ENCODE data around the gene MORC1.
"Not testable (repeated sequence)": the region's sequence is repeated elsewhere in the genome, so short reads cannot be mapped to it uniquely, and the experiment has no call there.

Gene MORC1

DNA sequence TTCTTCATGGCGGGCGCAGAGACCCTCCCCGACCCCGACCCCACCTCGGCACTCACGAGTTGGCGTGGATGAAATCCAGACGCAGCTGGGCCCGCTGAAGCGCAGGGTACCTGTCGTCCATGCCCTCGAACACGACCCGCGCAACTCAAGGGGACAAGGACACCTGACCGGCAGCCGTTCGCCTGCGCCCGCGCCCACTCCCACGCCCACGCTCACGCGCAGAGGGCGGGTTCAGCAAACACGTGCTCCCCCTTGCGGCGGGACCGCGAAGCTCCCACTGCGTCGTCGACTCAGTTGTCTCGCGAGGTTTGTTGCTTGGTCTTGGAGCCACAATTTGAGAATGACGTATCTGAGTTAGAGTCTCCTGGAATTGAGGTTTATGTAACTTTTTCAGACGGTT lies at the start of gene MORC1:
Gene MORC1, minus strand, starts transcription at position 196 of the 400 bp plus-strand sequence. Its CDS starts 75 bp downstream, at position 121.
- DNase-seq = no peak

DNA sequence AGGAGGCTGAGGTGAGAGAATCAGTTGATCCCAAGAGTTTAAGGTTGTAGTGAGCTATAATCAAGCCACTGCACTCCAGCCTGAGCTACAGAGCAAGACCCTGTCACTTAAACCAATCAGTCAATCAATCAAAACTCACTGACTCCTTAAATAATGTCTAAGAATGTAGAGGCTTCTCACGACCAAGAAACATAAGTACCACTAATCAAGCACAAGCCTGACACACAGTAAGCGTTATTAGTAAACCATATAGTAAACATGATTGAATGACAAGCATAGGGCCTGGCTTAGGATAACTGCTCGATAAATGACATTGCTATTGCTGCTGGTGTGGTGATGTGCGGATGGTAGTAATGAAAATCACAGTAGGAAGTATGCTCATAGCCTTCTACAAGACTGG lies 48.0 kb upstream of the MORC1 start:
- no peak for DNase-seq

GRCh38 chr3:109161487-109162123 lies 43.7 kb upstream of the MORC1 start:
- no peak for DNase-seq

GRCh38 chr3:109155828-109156227 lies 37.9 kb upstream of the MORC1 start:
- DNase-seq = no peak

- no peak for DNase-seq
Observed at GRCh38 chr3:109154979-109155378, 37.0 kb upstream of the MORC1 start.

GRCh38 chr3:109152320-109152719 lies 34.4 kb upstream of the MORC1 start:
- DNase-seq = no peak

DNA sequence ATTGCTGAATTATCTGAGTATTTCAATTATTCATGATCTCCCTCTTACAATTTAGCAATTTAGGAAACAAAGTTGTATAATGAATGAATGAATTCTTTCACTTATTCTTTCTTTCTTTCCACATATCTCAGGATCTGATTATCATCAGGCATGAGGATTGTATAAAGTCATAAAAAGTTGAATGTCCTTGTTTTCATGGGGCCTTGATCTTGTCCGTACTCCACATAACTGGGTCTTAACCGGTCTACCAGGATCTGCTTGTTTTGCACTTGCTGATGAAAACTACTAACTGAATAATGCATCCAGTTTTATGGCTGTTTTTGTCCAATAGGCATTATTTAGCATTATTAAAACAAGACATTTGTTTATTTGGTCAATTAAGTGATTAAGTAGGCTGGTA lies 31.1 kb upstream of the MORC1 start:
- DNase-seq = no peak

DNA sequence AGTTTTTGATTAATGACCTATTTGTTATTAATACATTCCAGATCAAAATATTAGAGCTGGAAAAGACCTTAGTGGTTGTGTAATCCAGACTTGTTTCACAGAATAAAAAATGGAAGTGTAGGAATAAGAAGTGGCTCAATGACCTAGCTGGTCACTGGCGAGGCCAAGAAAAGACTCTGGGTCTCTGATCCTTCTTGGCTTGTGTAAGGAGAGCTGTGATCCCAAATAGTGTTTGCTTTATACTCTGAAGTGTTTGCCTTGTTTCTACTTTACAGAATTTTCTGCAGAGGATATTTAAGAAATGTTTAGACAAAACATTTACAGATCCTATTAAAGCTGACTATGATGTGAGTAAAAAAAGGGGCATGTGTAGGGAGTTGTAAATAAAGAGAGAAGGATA lies 25.7 kb upstream of the MORC1 start:
- DNase-seq = no peak

DNA sequence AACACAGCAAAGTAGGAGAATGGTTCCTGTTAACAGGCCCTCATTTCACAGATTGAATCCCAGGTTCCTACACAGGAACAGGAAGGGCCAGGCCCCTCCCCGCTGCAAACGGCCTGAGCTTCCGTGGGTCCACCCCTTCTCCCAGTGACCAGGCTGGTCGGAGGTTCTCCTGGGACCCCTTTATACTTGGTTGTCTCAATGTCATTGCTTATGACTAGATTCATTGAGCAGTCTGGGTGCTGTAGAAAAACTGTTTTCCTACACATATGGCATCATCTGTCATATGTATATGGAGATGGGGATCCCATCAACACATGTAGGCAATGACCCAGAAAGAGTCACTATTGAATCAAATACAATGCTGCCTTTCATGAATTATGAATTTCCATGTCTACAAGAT lies 22.4 kb upstream of the MORC1 start:
- DNase-seq = no peak

DNA sequence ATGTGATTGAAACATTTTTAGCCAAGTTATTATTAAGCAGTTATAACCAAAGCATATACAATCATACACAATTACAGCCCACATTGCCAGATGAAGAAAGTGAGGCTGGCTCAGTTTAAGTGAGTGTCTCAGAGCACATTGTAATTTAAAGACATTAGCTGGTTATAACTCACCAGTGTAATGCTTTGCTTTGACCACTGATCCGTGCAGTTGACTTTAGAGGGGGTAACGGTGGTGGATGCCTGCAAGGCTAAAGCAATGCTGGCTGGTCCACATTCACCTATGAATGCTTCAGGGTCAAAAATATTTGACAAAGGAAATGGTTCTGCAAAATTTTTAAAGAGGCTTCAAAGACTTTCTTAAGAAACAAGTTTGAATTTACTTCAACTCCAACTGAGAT lies 19.8 kb upstream of the MORC1 start:
- DNase-seq = no peak

DNA sequence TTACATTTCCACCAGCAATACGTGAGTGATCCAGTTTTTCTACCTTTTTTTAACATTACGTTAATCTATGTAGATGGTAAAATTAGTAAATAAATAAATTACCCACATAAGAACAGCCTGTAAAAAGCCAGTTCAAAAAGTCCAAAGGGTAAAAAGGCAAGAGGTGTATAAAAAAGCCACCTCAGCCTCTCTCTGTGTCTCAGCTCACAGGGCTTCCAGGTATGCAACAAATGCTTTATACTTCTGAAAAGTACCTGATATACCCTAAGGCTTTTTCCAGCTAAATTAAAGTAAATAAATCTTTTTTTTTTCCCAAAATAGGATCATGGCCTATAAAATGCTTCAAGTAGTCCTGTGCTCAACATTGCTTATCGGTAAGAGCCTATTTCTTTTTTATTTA lies 18.6 kb upstream of the MORC1 start, which contains the start of gene C3orf85:
Gene C3orf85, plus strand, starts transcription at position 197 of the 400 bp plus-strand sequence. Its CDS starts 129 bp downstream, at position 326.
- DNase-seq = no peak

- DNase-seq = not testable (repeated sequence)
Observed at GRCh38 chr3:109133474-109133816, 15.5 kb upstream of the MORC1 start.

- DNase-seq = no peak
Observed at GRCh38 chr3:109132801-109133473, 15.0 kb upstream of the MORC1 start.

GRCh38 chr3:109131276-109131675 lies 13.3 kb upstream of the MORC1 start:
- DNase-seq = no peak

- DNase-seq = no peak
Observed at GRCh38 chr3:109127553-109127952, 9.6 kb upstream of the MORC1 start.

DNA sequence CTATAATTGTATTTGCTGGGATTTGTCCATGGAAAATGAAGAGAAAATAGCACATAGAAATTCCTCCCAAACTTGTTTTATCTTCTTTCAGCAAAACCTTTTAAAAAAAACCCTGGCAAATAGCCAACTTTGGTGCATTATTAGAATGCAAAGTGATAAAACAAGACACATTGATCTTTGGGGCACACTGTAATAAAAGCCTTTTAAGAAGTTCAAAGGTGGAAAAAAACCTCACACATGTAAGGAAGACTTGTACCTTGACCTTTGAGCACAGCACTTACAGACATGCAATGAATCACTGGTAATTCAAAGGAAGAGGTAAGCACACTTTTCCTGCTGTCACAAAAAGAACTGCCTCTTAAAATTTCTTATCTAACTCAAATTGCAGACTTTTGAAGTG lies 8.0 kb upstream of the MORC1 start:
- DNase-seq = no peak

DNA sequence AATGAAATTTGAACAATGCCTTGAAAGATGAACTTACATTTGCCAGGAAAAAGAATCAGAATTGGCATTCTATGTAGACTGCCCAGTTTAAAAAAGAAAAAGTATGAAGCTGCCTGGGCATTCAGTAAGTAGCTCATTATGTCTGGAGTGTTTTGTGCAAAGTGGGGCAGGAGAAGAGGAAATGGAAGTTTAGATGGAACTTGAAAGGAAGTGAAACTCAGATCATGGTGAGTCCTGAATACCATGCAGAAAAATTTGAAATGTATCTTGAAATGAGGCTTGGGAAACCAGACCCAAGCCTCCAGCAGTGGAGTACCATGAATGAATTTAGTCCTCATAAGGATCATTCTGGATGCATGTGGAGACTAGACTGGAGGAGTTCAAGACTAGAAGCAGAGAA lies 4.8 kb upstream of the MORC1 start:
- no peak for DNase-seq

GRCh38 chr3:109118584-109118983 lies 650 bp upstream of the MORC1 start:
- DNase-seq = no peak

DNA sequence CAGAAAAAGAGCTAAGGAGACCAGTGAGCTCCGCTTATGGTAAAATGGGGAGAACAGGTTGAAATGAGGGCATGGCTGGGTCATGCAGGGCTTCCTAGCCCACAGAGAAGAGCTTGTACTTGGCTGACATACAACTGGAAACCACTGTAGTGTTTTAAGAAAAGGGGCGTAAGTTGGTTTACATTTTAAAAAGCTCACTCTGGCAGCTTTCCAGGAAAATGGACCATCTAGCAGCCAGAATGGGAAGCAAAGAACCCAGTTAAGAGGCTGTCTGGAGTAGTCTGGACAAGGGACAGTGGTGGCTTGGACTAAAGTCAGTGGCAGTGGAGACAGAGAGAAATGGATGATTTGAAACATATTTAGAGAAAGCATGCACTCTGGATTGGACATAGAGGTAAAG lies 1.9 kb downstream of the MORC1 start:
- no peak for DNase-seq

- no peak for DNase-seq
Observed at GRCh38 chr3:109115451-109115850, 2.5 kb downstream of the MORC1 start.

DNA sequence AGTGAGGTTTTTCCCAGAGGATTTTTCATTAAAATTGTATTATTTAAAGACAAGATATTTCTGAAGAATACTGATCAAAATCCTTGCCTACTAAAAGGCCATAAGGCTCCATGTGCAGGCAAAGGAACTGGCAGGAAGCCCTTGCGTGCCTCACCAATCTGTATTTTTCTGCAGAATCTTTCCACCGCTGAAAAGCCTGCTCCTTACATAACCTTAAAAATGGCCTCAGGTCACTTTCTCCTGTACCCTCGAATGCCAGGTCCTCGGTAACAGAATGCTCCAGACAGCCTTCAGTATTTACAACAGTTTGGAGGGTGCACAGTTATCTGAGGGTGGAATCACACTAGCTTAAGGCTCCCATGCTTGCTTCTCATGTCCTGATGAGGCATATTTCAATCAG lies 3.2 kb downstream of the MORC1 start:
- DNase-seq = no peak

- DNase-seq = no peak
Observed at GRCh38 chr3:109112946-109113760, 4.8 kb downstream of the MORC1 start.

DNA sequence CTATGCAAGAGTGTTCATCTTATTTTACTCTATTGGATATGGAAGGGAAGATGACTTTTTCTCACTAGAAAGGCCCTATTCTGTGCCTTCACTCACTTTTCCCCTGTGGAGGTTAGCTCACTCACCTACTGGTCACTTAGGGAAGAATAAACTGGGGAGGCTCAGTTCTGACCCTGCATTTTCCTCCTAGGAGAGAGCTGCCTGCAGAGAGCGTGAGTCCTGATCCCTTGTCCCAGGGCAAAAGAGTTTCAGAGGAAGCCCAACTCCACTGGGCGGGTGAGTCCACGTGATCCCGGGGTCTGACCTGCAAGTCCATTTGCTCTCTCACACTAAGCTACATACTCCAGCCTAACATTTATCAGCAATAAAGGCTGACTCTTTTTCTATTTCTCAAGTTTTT lies 8.4 kb downstream of the MORC1 start:
- no peak for DNase-seq

DNA sequence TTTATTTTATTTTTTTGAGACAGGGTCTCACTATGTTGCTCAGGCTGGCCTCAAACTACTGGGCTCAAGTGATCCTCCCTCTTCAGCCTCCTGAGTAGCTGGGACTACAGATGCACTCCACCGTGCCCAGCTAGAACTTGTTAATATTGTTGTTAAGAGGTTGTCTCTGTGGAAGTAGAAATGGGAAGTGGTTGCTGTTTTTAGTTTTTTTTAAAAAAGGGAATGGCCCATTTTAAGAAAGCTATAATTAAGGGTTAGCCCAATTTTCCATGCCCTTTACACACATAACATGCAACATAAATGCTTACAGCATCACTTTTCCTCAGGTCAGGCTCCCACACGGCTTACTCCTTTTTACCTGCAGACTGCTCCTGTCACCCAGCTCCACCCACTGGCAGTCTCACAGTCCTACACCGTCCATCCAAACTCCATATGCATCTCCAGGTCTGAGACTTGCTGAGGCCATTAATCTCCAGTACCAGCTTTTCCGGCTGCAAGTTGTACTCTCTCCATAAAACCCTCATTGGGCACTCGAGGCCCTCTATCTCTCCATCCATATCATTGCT lies 19.8 kb downstream of the MORC1 start:
- no peak for DNase-seq
